Measurements from ENCODE around the gene BCAS4.

Gene BCAS4

DNA sequence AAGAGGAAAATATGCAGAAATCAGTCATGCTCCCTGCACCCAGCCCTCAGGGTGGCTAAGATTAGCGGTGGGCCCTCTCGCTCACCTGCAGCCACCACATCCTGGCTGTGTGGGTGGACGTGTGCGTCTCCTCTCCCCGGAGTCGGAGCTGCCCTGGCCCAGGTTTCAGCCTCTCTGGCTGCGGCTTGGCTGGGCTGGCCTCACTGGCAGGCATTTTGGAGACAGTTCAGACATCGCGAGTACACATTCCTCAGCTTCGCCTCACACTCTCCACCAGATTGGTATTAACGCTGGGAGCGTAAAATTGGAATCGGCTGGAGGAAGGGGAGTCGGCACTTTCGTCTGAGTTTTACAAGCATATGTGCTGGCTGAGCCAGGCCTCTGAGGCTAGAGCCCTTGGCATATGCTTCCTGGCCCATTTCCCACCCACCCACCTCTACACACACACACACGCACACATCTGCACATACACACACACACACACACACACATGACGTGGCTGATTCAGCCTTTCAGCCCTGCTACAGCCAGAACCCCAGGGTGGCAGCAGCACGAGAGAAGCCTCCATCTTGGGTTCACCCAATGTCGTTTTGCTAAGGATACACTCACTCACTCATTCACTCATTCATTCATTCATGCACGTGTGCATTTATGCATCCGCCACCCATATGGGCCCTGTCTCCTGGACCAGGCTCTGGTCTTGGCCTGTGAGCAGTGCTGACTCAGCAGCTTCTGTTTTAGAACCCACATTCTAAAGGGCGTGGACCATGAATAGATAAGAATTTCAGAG is 42.9 kb downstream of the BCAS4 start:
- TF ChIP-seq, protein P1, sequence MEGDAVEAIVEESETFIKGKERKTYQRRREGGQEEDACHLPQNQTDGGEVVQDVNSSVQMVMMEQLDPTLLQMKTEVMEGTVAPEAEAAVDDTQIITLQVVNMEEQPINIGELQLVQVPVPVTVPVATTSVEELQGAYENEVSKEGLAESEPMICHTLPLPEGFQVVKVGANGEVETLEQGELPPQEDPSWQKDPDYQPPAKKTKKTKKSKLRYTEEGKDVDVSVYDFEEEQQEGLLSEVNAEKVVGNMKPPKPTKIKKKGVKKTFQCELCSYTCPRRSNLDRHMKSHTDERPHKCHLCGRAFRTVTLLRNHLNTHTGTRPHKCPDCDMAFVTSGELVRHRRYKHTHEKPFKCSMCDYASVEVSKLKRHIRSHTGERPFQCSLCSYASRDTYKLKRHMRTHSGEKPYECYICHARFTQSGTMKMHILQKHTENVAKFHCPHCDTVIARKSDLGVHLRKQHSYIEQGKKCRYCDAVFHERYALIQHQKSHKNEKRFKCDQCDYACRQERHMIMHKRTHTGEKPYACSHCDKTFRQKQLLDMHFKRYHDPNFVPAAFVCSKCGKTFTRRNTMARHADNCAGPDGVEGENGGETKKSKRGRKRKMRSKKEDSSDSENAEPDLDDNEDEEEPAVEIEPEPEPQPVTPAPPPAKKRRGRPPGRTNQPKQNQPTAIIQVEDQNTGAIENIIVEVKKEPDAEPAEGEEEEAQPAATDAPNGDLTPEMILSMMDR (IDR thresholded peaks at IDR 0.05; ENCODE audit: low read length): no peak
- no peak for TF ChIP-seq EZH2 (IDR thresholded peaks at IDR 0.05; ENCODE audit: borderline replicate concordance, low read length)
- Histone ChIP-seq H3K79me2 (ENCODE audit: insufficient read depth, low read length) (no peaks in the 10 kb centered on the region), H3K36me3 (ENCODE audit: insufficient read depth, low read length) (peaks cover 64% of the 10 kb centered on the region), H2AFZ (ENCODE audit: low read length) (no peak overlapping the region), H3K4me3 (ENCODE audit: low read depth, low read length, poor library complexity, severe bottlenecking) (no peak overlapping the region), H3F3A (ENCODE audit: insufficient read depth, low read length) (no peaks in the 10 kb centered on the region), H3K27me3 (ENCODE audit: insufficient read depth, low read length) (no peaks in the 10 kb centered on the region), H3K4me1 (ENCODE audit: insufficient read depth, low read length, severe bottlenecking) (peaks cover 17% of the 10 kb centered on the region), H3K9me3 (ENCODE audit: low read length) (no peaks in the 10 kb centered on the region), H4K20me1 (ENCODE audit: insufficient read depth, low read length) (no peaks in the 10 kb centered on the region), H3K4me2 (ENCODE audit: low read length) (peak overlapping the region; percentile 35; the same call in 1 of the 2 replicates), H3K27ac (ENCODE audit: low read depth, low read length, poor library complexity, severe bottlenecking) (peak overlapping the region; percentile 84), H3K9me2 (ENCODE audit: low read depth, low read length) (no peaks in the 10 kb centered on the region), H3K9ac (ENCODE audit: low read length) (peak overlapping the region; percentile 58)

DNA sequence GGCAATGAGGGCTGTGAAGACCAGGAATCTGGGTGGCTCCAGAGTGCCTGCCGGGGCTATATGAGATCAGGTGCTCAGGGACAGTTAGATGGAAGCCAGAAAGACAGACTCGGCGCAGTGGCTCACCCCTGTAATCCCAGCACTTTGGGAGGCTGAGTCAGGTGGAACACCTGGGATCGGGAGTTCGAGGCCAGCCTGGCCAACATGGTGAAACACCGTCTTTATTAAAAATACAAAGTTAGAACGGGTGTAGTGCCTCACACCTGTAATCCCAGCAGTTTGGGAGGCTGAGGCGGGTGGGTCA is 43.4 kb downstream of the BCAS4 start:
- Histone ChIP-seq H3K4me2 (ENCODE audit: low read length) (no peak overlapping the region), H3K4me1 (ENCODE audit: insufficient read depth, low read length, severe bottlenecking) (peaks cover 21% of the 10 kb centered on the region), H3F3A (ENCODE audit: insufficient read depth, low read length) (no peaks in the 10 kb centered on the region), H3K27me3 (ENCODE audit: insufficient read depth, low read length) (no peaks in the 10 kb centered on the region), H3K36me3 (ENCODE audit: insufficient read depth, low read length) (peaks cover 62% of the 10 kb centered on the region), H3K9me2 (ENCODE audit: low read depth, low read length) (no peaks in the 10 kb centered on the region), H3K4me3 (ENCODE audit: low read depth, low read length, poor library complexity, severe bottlenecking) (no peak overlapping the region), H3K27ac (ENCODE audit: low read depth, low read length, poor library complexity, severe bottlenecking) (peak overlapping the region; percentile 84), H3K9ac (ENCODE audit: low read length) (no peak overlapping the region; the same call in 1 of the 2 replicates), H2AFZ (ENCODE audit: low read length) (no peak overlapping the region), H4K20me1 (ENCODE audit: insufficient read depth, low read length) (no peaks in the 10 kb centered on the region), H3K9me3 (ENCODE audit: low read length) (no peaks in the 10 kb centered on the region), H3K79me2 (ENCODE audit: insufficient read depth, low read length) (no peaks in the 10 kb centered on the region)
- TF ChIP-seq, protein P1 (IDR thresholded peaks at IDR 0.05; ENCODE audit: low read length): no peak
- no peak for TF ChIP-seq EZH2 (IDR thresholded peaks at IDR 0.05; ENCODE audit: borderline replicate concordance, low read length)

DNA sequence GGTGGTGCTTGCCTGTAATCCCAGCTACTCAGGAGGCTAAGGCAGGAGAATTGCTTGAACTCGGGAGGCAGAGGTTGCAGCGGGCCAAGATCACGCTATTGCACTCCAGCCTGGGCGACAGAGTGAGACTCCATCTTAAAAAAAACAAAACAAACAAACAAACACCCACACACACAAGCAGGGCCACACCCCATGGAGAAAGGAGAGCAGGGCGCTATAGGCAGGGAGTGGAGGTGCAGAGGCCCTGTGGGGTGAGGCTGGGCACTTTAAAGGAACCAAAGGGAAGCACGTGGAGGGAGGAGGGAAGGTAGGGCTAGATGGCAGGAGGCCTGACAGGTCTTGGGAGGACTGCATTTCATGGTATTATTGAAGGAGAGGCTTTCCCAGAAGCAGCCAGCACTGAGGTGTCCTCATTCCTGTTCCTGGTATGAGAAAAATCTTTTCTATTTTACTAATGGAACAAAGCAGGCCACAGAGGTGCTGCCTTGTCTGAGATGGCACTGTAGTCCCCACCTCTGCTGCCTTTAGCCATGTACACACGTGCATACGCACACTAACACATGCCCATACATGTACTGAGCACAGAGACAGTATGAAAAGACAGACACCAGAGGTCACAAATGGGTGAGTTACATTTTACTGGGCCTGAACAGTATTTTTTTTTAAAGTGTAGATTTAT is 44.0 kb downstream of the BCAS4 start:
- Histone ChIP-seq H3F3A (ENCODE audit: insufficient read depth, low read length) (no peaks in the 10 kb centered on the region), H3K9me2 (ENCODE audit: low read depth, low read length) (no peaks in the 10 kb centered on the region), H3K79me2 (ENCODE audit: insufficient read depth, low read length) (no peaks in the 10 kb centered on the region), H3K9ac (ENCODE audit: low read length) (no peak overlapping the region), H3K4me3 (ENCODE audit: low read depth, low read length, poor library complexity, severe bottlenecking) (no peak overlapping the region), H3K36me3 (ENCODE audit: insufficient read depth, low read length) (peaks cover 62% of the 10 kb centered on the region), H3K27ac (ENCODE audit: low read depth, low read length, poor library complexity, severe bottlenecking) (peak overlapping the region; percentile 45), H3K27me3 (ENCODE audit: insufficient read depth, low read length) (no peaks in the 10 kb centered on the region), H3K9me3 (ENCODE audit: low read length) (no peaks in the 10 kb centered on the region), H2AFZ (ENCODE audit: low read length) (no peak overlapping the region), H3K4me1 (ENCODE audit: insufficient read depth, low read length, severe bottlenecking) (peaks cover 21% of the 10 kb centered on the region), H3K4me2 (ENCODE audit: low read length) (no peak overlapping the region), H4K20me1 (ENCODE audit: insufficient read depth, low read length) (no peaks in the 10 kb centered on the region)
- TF ChIP-seq, protein P1 (IDR thresholded peaks at IDR 0.05; ENCODE audit: low read length): no peak
- no peak for TF ChIP-seq EZH2 (IDR thresholded peaks at IDR 0.05; ENCODE audit: borderline replicate concordance, low read length)
